GM12872 (cell line): Measurements from ENCODE around the gene MTMR8.

ENCODE experiments used
- TF ChIP-seq, protein P1 (sequence below): IDR thresholded peaks from 3 replicates; pipeline ENCODE4 v1.5.1; 2011; ENCODE audit warnings: low read depth, mild to moderate bottlenecking, low read length, moderate library complexity; ENCODE audit not compliant: insufficient read depth

Gene MTMR8

DNA sequence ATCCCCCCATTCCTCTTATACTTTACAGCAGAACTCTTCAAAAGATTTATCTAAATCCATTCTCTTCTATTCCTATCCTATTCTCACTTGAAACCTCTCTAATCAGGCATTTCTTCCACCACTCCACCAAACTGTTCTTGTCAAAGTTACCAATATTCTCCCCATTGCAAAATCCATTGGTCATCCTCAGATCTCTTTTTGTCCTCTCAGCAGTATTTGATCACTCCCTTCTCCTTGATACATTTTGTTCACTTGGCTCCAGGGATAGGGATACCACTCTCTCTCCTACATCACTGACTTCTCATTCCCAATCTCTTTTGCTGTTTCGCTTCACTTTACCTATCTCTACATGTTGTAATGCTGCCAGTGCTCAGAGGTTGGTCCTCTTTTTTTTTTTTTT, 2.8 kb upstream of the MTMR8 start:
- TF ChIP-seq, protein P1, sequence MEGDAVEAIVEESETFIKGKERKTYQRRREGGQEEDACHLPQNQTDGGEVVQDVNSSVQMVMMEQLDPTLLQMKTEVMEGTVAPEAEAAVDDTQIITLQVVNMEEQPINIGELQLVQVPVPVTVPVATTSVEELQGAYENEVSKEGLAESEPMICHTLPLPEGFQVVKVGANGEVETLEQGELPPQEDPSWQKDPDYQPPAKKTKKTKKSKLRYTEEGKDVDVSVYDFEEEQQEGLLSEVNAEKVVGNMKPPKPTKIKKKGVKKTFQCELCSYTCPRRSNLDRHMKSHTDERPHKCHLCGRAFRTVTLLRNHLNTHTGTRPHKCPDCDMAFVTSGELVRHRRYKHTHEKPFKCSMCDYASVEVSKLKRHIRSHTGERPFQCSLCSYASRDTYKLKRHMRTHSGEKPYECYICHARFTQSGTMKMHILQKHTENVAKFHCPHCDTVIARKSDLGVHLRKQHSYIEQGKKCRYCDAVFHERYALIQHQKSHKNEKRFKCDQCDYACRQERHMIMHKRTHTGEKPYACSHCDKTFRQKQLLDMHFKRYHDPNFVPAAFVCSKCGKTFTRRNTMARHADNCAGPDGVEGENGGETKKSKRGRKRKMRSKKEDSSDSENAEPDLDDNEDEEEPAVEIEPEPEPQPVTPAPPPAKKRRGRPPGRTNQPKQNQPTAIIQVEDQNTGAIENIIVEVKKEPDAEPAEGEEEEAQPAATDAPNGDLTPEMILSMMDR, result no peak

- TF ChIP-seq, protein P1, result no peak
These were observed 297 bp upstream of the MTMR8 start for GRCh38 chrX:64395568-64395929.

DNA sequence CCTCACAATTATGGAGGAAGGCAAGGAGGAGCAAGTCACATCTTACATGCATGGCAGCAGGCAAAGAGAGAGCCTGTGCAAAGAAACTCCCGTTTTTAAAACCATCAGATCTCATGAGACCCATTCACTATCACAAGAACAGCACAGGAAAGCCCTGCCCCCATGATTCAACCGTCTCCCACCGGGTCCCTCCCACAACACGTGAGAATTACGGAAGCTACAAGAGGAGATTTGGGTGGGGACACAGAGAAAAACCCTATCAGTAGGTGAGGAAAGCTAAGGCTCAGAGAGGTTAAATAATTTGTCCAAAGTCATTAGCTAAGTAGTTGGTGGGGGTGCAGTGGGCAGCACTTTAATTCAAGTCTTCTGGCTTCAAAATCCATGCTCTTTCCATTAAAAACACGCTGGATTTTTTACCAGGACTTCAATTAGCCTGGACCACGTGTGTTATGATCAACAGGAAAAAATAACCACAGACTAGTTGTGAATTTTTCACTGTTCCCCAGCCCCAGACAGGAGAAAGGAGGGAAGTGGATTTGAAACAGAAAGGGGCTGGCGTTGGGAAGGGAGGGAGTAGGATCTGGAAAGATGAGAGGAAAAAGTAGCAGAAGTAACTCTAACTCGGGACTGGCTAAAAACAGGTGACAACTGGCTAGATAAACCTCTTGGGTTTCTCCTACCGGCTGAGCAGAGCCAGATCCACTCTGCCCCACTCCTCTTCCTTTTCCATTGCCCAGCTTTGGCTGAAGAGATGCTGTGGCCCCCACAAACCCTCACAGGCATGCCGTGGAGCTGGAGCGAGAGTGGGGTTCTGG, 986 bp downstream of the MTMR8 start:
- TF ChIP-seq, protein P1, result no peak

- TF ChIP-seq, protein P1, result no peak
These were observed 5.8 kb downstream of the MTMR8 start for GRCh38 chrX:64389489-64389888.

- TF ChIP-seq, protein P1, result no peak
These were observed 15.3 kb downstream of the MTMR8 start for GRCh38 chrX:64379924-64380323.

DNA sequence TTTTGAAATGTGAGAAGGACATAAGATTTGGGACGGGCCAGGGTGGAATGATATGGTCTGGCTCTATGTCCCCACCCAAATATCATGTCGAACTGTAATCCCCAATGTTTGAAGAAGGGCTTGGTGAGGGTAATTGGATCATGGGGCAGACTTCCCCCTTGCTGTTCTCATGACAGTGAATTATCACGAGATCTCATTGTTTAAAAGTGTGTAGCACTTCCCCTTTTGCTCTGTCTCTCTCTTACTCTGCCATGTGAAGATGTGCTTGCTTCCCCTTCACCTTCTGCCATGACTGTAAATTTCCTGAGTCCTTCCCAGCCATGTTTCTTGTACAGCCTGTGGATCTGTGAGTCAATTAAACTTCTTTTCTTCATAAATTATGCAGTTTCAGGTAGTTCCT, 17.5 kb downstream of the MTMR8 start:
- TF ChIP-seq, protein P1, result no peak

- TF ChIP-seq, protein P1, result no peak
These were observed 43.2 kb downstream of the MTMR8 start for GRCh38 chrX:64352081-64352480.
